Lung (tissue), 12 donors: Measurements from ENCODE around the gene IL1RAP. TPM values are rescaled to one million over a fixed set of nuclear protein-coding genes. Genes with fewer than 3 reads are reported as not detected.

Experiments used
- ATAC-seq: fragments of 200-7000 bp; cut with Tn5 transposase; one replicate; pipeline ENCODE4 v1.9.1; 2020; ENCODE audit warnings: moderate number of reproducible peaks; ENCODE audit not compliant: insufficient read depth, low FRiP score
- DNase-seq, 3 donors: peaks; one replicate each; pipeline ENCODE4 v3.0.0-alpha.2; 2013 to 2017
- H3K27ac ChIP-seq, 2 donors: one replicate each; pipeline ENCODE4 v1.5.1; 2013; ENCODE audit warnings: mild to moderate bottlenecking in 2 of 2, moderate library complexity in 2 of 2, control low read depth in 1 of 2, inconsistent platforms in 1 of 2, low read depth in 1 of 2, low read length in 1 of 2
- H3K27me3 ChIP-seq, 3 donors: one replicate each; pipeline ENCODE4 v1.5.1; 2013; ENCODE audit warnings: low read length in 2 of 3; ENCODE audit not compliant: control insufficient read depth in 3 of 3, insufficient read depth in 3 of 3
- H3K36me3 ChIP-seq, 4 donors: one replicate each; pipeline ENCODE4 v1.5.1; 2013; ENCODE audit warnings: low read length in 4 of 4, mild to moderate bottlenecking in 1 of 4, moderate library complexity in 1 of 4; ENCODE audit not compliant: control insufficient read depth in 4 of 4, insufficient read depth in 4 of 4
- H3K4me1 ChIP-seq, 5 donors: one replicate each; pipeline ENCODE4 v1.5.1; 2013; ENCODE audit warnings: low read length in 5 of 5, mild to moderate bottlenecking in 2 of 5, moderate library complexity in 1 of 5; ENCODE audit not compliant: control insufficient read depth in 5 of 5, insufficient read depth in 5 of 5
- H3K4me3 ChIP-seq: one replicate; pipeline ENCODE4 v1.5.1; 2013; ENCODE audit warnings: mild to moderate bottlenecking, control low read depth, moderate library complexity
- H3K9ac ChIP-seq, 2 donors: one replicate each; pipeline ENCODE4 v1.5.1; 2013; ENCODE audit warnings: low read length in 2 of 2, control low read depth in 1 of 2; ENCODE audit not compliant: insufficient read depth in 1 of 2
- H3K9me3 ChIP-seq, 4 donors: one replicate each; pipeline ENCODE4 v1.5.1; 2013; ENCODE audit warnings: low read length in 3 of 4, mild to moderate bottlenecking in 1 of 4, moderate library complexity in 1 of 4; ENCODE audit not compliant: control insufficient read depth in 4 of 4, insufficient read depth in 3 of 4
- WGBS, 2 donors: extraction: QIAGEN DNeasy Blood & Tissue Kit; methylation state at CpG; one replicate each; pipeline ENCODE4 v1.1.7; 2013; 5-methylcytosine and 5-hydroxymethylcytosine counted together
- polyA plus RNA-seq, 2 donors: library from polyadenylated mRNA; stranded (reverse); fragments of 200-250 nt; gene quantifications; one replicate each; pipeline ENCODE4 v1.2.1, GENCODE V29; 2013
- total RNA-seq, 2 donors: library from RNA; depleted of rRNA in 1 of 2; stranded (reverse); fragments of >200 nt in 1 of 2; gene quantifications; one replicate each; pipeline ENCODE4 v1.2.1, GENCODE V29; 2014 to 2021
- TF ChIP-seq, protein P1 (sequence below): IDR thresholded peaks from 2 replicates; pipeline ENCODE4 v1.5.1; 2012; ENCODE audit warnings: mild to moderate bottlenecking; ENCODE audit errors: control extremely low read depth, extremely low read depth
- donor health status: control.
- donor health status: control.
- donor health status: Bipolar disorder and iron deficiency.
- donor health status: healthy.
- donor health status: DM: yes; HTN: yes; CAD: no.

Gene IL1RAP
- total and polyA plus RNA-seq, 4 donors = 3.2 to 34.2 (median 26.8) TPM

DNA sequence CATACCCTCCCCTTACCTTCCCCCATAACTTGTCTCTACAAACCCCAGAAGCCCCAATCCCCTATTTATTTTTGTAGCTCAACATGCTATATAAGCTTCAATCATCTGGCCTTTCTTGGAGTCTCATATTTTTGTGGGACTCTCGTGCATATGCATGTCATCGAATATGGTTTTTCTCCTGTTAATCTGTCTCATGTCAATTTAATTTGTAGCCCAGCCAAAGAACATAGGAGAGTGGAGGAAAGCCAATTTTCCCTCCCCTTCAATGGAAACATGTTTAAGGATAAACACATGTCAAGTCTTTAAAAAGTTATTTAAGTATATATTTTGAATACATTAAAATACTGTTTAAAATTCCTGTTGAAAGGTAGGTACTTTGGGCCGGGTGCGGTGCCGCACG lies 176.4 kb downstream of the IL1RAP start:
- no peaks in the 10 kb centered on the region for H3K36me3 ChIP-seq
- TF ChIP-seq, protein P1, sequence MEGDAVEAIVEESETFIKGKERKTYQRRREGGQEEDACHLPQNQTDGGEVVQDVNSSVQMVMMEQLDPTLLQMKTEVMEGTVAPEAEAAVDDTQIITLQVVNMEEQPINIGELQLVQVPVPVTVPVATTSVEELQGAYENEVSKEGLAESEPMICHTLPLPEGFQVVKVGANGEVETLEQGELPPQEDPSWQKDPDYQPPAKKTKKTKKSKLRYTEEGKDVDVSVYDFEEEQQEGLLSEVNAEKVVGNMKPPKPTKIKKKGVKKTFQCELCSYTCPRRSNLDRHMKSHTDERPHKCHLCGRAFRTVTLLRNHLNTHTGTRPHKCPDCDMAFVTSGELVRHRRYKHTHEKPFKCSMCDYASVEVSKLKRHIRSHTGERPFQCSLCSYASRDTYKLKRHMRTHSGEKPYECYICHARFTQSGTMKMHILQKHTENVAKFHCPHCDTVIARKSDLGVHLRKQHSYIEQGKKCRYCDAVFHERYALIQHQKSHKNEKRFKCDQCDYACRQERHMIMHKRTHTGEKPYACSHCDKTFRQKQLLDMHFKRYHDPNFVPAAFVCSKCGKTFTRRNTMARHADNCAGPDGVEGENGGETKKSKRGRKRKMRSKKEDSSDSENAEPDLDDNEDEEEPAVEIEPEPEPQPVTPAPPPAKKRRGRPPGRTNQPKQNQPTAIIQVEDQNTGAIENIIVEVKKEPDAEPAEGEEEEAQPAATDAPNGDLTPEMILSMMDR = no peak
- peaks cover 0 to 10% (median 6%) of the 10 kb centered on the region in 5 donors for H3K4me1 ChIP-seq
- no peaks in the 10 kb centered on the region for H3K9me3 ChIP-seq
- no peak overlapping the region for H3K9ac ChIP-seq
- WGBS, 2 donors = 91 to 98% methylated on average over 6 of the region's 6 CpGs
- no peak overlapping the region for H3K4me3 ChIP-seq
- no peak for DNase-seq
- no peak overlapping the region for H3K27ac ChIP-seq
- ATAC-seq = no peak
- H3K27me3 ChIP-seq = no peaks in the 10 kb centered on the region

DNA sequence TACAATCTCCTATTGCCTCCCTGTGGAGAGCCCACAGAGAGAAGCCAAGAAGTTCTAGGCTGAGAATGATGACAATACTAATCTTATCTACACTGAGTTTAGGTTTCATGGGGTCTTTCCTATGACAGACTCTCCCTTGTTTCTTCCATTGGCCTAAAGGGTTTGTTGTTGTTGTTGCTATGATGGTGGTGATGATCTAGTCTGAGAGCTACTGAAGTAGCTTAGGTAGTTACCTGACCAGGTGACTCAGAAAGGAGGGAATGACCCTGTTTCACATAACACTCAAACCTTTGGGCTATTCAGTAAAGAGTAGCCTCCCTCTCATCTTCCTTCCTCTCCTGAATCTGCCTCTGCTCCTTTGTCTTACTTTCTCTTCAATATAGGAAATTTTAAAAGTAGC lies 178.4 kb downstream of the IL1RAP start:
- H3K27me3 ChIP-seq = no peaks in the 10 kb centered on the region
- TF ChIP-seq, protein P1 = no peak
- peaks cover 0 to 12% (median 6%) of the 10 kb centered on the region in 5 donors for H3K4me1 ChIP-seq
- no peaks in the 10 kb centered on the region for H3K36me3 ChIP-seq
- DNase-seq (no peak), ATAC-seq (no peak)
- H3K27ac ChIP-seq = no peak overlapping the region
- no peak overlapping the region for H3K9ac ChIP-seq
- H3K9me3 ChIP-seq = no peaks in the 10 kb centered on the region
- no peak overlapping the region for H3K4me3 ChIP-seq

DNA sequence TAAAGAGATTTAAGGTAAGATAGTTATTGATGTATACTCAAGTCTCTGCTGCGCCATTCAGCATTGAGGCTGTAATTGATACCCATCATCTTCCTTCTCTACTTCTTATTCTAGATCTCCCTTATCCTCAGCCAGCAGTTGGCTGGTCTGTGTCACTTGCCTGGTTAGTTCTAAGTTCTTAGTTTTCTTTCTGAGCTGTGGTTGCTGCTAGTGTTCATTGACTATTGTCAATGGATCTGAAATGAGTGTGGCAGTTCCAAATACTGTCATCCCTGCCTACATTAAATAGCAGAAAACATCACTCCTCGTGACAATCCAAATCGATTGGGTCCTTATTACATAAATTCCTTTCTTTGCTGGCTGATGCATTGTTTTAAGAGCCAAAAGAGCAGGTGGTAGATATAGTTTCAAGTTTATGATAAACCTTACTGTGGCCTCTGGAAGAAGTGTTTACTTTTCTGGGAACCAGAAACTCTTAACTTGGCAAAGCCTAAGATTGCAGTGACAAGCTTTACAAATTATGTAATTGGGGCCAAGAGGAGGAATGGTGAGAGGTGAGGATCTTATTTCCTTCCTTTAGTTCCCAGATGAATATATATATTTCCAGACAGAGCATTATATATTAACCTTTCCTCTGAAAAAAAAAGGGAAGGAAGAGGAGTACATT lies 180.6 kb downstream of the IL1RAP start:
- WGBS, 2 donors = 66 to 86% methylated on average over 3 of the region's 3 CpGs
- no peak overlapping the region for H3K27ac ChIP-seq
- H3K4me3 ChIP-seq = no peak overlapping the region
- DNase-seq (peak in 2 of 3 donors; percentile 46 to 63), ATAC-seq (no peak)
- peaks cover 0 to 12% (median 6%) of the 10 kb centered on the region in 5 donors for H3K4me1 ChIP-seq
- H3K9me3 ChIP-seq = no peaks in the 10 kb centered on the region
- no peaks in the 10 kb centered on the region for H3K36me3 ChIP-seq
- TF ChIP-seq, protein P1 = no peak
- H3K9ac ChIP-seq = no peak overlapping the region
- H3K27me3 ChIP-seq = no peaks in the 10 kb centered on the region

DNA sequence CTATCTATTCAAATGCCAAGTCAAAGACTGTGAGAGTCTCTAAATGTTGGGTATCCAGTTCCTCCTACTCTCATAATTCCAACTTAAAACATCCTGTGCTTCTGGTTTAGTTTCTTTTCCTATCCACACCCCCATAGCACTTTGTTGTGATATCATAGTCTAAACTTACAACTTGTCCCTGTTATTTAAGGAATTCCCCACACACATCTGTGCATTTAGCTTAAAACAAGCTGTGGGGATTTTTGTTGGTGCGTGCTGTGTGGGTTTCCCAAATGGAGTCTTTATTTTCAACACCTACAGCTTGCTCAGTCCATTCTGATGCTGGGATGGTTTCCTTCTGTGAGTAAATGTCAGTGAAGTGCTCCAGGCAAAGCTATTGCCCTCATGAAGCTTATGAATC lies 181.3 kb downstream of the IL1RAP start:
- H3K9me3 ChIP-seq = no peaks in the 10 kb centered on the region
- H3K9ac ChIP-seq = no peak overlapping the region
- TF ChIP-seq, protein P1 = no peak
- WGBS, 2 donors = 79 to 80% methylated on average over 1 of the region's 1 CpG
- H3K27ac ChIP-seq = no peak overlapping the region
- no peak for ATAC-seq
- H3K27me3 ChIP-seq = no peaks in the 10 kb centered on the region
- DNase-seq = no peak
- H3K4me1 ChIP-seq = peaks cover 0 to 12% (median 6%) of the 10 kb centered on the region in 5 donors
- H3K36me3 ChIP-seq = no peaks in the 10 kb centered on the region
- no peak overlapping the region for H3K4me3 ChIP-seq
